Stomach (tissue), 4 donors: ENCODE results near the gene SPOCD1.

Experiments used
- CTCF ChIP-seq, 7 experiments: fragments of 450-650 bp in 4 of 7; fragments of 200-600 bp in 3 of 7; sonication (generic) in 3 of 7; IDR thresholded peaks; one replicate each; pipeline ENCODE4 v1.5.1; 2016 to 2019; ENCODE audit warnings: antibody characterized with exemption in 7 of 7, control low read depth in 2 of 7, mild to moderate bottlenecking in 1 of 7
- EP300 ChIP-seq: sonication (generic); formaldehyde crosslinking; IDR thresholded peaks from one replicate; pipeline ENCODE4 v1.6.1; 2017; ENCODE audit warnings: antibody characterized with exemption
- POLR2A ChIP-seq, 4 donors: fragments of 450-650 bp; IDR thresholded peaks; one replicate each; pipeline ENCODE4 v1.6.1; 2016; ENCODE audit warnings: antibody characterized with exemption in 4 of 4, control low read depth in 2 of 4, mild to moderate bottlenecking in 1 of 4, moderate library complexity in 1 of 4
- POLR2AphosphoS5 ChIP-seq, 3 donors: sonication (generic); formaldehyde crosslinking; IDR thresholded peaks; one replicate each; pipeline ENCODE4 v1.6.1; 2016; ENCODE audit warnings: antibody characterized with exemption in 3 of 3

DNA sequence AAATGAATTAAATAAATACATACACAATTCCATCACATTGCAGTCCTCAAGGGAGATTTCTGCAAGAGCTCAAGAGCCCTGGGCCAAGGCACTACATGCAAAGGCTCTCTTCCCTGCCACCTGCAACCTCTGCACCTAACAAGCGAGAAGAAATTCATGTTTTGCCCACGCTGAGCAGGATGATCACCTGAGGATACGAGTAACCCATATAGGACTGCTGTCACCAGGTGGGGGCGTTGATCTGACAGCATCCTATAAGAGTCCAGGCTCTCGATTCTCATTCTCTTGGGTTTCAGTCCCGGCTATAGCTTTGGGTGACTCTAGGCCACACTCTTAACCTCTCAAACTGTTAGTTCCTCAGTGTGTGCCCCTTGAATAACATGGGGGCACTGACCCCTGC is 18.7 kb upstream of the SPOCD1 start:
- no peak for TF ChIP-seq POLR2A (IDR thresholded peaks at IDR 0.05)
- no peak for TF ChIP-seq CTCF (IDR thresholded peaks at IDR 0.05)
- TF ChIP-seq POLR2AphosphoS5 (IDR thresholded peaks at IDR 0.05), result no peak
- TF ChIP-seq EP300, result no peak
